Measurements from ENCODE around the gene ZSCAN22.
"Not testable (repeated sequence)": the region's sequence is repeated elsewhere in the genome, so short reads cannot be mapped to it uniquely, and the experiment has no call there.

The ZSCAN22 gene

GRCh38 chr19:58326914-58327726 is at the start of gene ZSCAN22:
TSS of gene ZSCAN22 (plus strand) at chr19:58326994. CDS start at chr19:58334803, 7,809 bp downstream.
- DNase-seq, result peak; percentile 89

GRCh38 chr19:58277197-58277596 is 49.6 kb upstream of the ZSCAN22 start:
- no peak for DNase-seq

GRCh38 chr19:58277748-58278540 is 48.9 kb upstream of the ZSCAN22 start:
- DNase-seq, result no peak

GRCh38 chr19:58278541-58279041 is 48.2 kb upstream of the ZSCAN22 start, which contains the start of gene ZNF8:
TSS of gene ZNF8 (plus strand) at chr19:58278955. CDS start at chr19:58279082, 127 bp downstream.
- peak; percentile 98 for DNase-seq

GRCh38 chr19:58279042-58279924 is 47.5 kb upstream of the ZSCAN22 start:
- peak; percentile 40 for DNase-seq

GRCh38 chr19:58279925-58280316 is 46.9 kb upstream of the ZSCAN22 start:
- DNase-seq, result no peak

- DNase-seq, result no peak
Observed at GRCh38 chr19:58284199-58284598, 42.6 kb upstream of the ZSCAN22 start.

- no peak for DNase-seq
Observed at GRCh38 chr19:58291943-58292342, 34.9 kb upstream of the ZSCAN22 start.

- no peak for DNase-seq
Observed at GRCh38 chr19:58294743-58295374, 31.9 kb upstream of the ZSCAN22 start.

GRCh38 chr19:58296104-58296503 is 30.7 kb upstream of the ZSCAN22 start:
- no peak for DNase-seq

- DNase-seq, result no peak
Observed at GRCh38 chr19:58300620-58301019, 26.2 kb upstream of the ZSCAN22 start.

- no peak for DNase-seq
Observed at GRCh38 chr19:58304255-58304654, 22.5 kb upstream of the ZSCAN22 start.

- DNase-seq, result no peak
Observed at GRCh38 chr19:58304748-58305064, 22.1 kb upstream of the ZSCAN22 start.

GRCh38 chr19:58305065-58305931 is 21.5 kb upstream of the ZSCAN22 start, which contains the start of gene ERVK3-1:
TSS of gene ERVK3-1 (plus strand) at chr19:58305377. CDS start at chr19:58312169, 6,792 bp downstream.
- DNase-seq, result peak; percentile 93

- DNase-seq, result no peak
Observed at GRCh38 chr19:58305932-58306323, 20.9 kb upstream of the ZSCAN22 start.

- DNase-seq, result no peak
Observed at GRCh38 chr19:58307736-58308135, 19.1 kb upstream of the ZSCAN22 start.

GRCh38 chr19:58310685-58311084 is 16.1 kb upstream of the ZSCAN22 start:
- DNase-seq, result not testable (repeated sequence)

- DNase-seq, result no peak
Observed at GRCh38 chr19:58311345-58311865, 15.4 kb upstream of the ZSCAN22 start.

GRCh38 chr19:58315580-58315979 is 11.2 kb upstream of the ZSCAN22 start:
- DNase-seq, result no peak

GRCh38 chr19:58317476-58318072 is 9.2 kb upstream of the ZSCAN22 start:
- no peak for DNase-seq
